GM23338 (cell line): ENCODE measurements around the gene CD40LG. TPM values are rescaled to one million over a fixed set of nuclear protein-coding genes. Genes with fewer than 3 reads are reported as not detected.

Experiments
- ATAC-seq: fragments of 200-7000 bp; cut with Tn5 transposase; 3 replicates; pipeline ENCODE4 v1.9.1; 2020
- DNase-seq: peaks from one replicate; pipeline ENCODE4 v3.0.0-alpha.2; 2015; ENCODE audit warnings: low spot score
- H2AFZ ChIP-seq: fragments of 200-600 bp; sonication (generic); 2 replicates; pipeline ENCODE4 v1.8.0; 2016; ENCODE audit warnings: antibody characterized with exemption, mild to moderate bottlenecking, moderate library complexity
- H3F3A ChIP-seq: fragments of 200-600 bp; sonication (generic); replicated peaks from 2 replicates; pipeline ENCODE4 v1.8.0; 2017; ENCODE audit warnings: antibody characterized with exemption, mixed run types, low read depth
- H3K27ac ChIP-seq: fragments of 200-600 bp; sonication (generic); 2 replicates; pipeline ENCODE4 v1.6.1; 2016; ENCODE audit warnings: low read depth
- H3K27me3 ChIP-seq: fragments of 200-600 bp; sonication (generic); 2 replicates; pipeline ENCODE4 v1.8.0; 2016; ENCODE audit warnings: mild to moderate bottlenecking, mixed run types, moderate library complexity; ENCODE audit not compliant: insufficient read depth
- H3K36me3 ChIP-seq: fragments of 200-600 bp; sonication (generic); 2 replicates; pipeline ENCODE4 v1.8.0; 2016; ENCODE audit warnings: mild to moderate bottlenecking; ENCODE audit not compliant: insufficient read depth
- H3K4me1 ChIP-seq: fragments of 200-600 bp; sonication (generic); 2 replicates; pipeline ENCODE4 v1.8.0; 2016; ENCODE audit warnings: mild to moderate bottlenecking, moderate library complexity; ENCODE audit not compliant: insufficient read depth
- H3K4me2 ChIP-seq: fragments of 200-600 bp; sonication (generic); 2 replicates; pipeline ENCODE4 v1.7.1; 2017; ENCODE audit warnings: mixed run types
- H3K4me3 ChIP-seq: fragments of 200-600 bp; sonication (generic); 2 replicates; pipeline ENCODE4 v1.6.1; 2016; ENCODE audit warnings: mixed run types
- H3K79me2 ChIP-seq: fragments of 200-600 bp; sonication (generic); replicated peaks from 2 replicates; pipeline ENCODE4 v1.8.0; 2017; ENCODE audit warnings: mild to moderate bottlenecking; ENCODE audit not compliant: insufficient read depth
- H3K9me2 ChIP-seq: fragments of 200-600 bp; sonication (generic); 2 replicates; pipeline ENCODE4 v1.8.0; 2017; ENCODE audit not compliant: insufficient read depth
- H4K20me1 ChIP-seq: fragments of 200-600 bp; sonication (generic); replicated peaks from 2 replicates; pipeline ENCODE4 v1.8.0; 2017; ENCODE audit warnings: mild to moderate bottlenecking; ENCODE audit not compliant: insufficient read depth
- H3K27ac Mint-ChIP-seq: 2 replicates; pipeline ENCODE4 v1.8.0; 2020; ENCODE audit warnings: inconsistent platforms, mild to moderate bottlenecking, moderate library complexity, mixed read lengths
- H3K27me3 Mint-ChIP-seq: 3 replicates; pipeline ENCODE4 v1.8.0; 2022; ENCODE audit warnings: low read depth, mild to moderate bottlenecking, moderate library complexity, mixed read lengths, inconsistent platforms; ENCODE audit not compliant: insufficient read depth, poor library complexity
- H3K36me3 Mint-ChIP-seq: 3 replicates; pipeline ENCODE4 v1.8.0; 2021; ENCODE audit warnings: low read depth, mild to moderate bottlenecking, inconsistent platforms, moderate library complexity, mixed read lengths
- H3K4me1 Mint-ChIP-seq: 3 replicates; pipeline ENCODE4 v1.8.0; 2020; ENCODE audit warnings: mild to moderate bottlenecking, inconsistent platforms, mixed read lengths
- H3K4me3 Mint-ChIP-seq: 3 replicates; pipeline ENCODE4 v1.8.0; 2021; ENCODE audit warnings: moderate library complexity, mild to moderate bottlenecking, inconsistent platforms, mixed read lengths
- H3K9me3 Mint-ChIP-seq: 3 replicates; pipeline ENCODE4 v1.8.0; 2020; ENCODE audit warnings: moderate library complexity, mild to moderate bottlenecking, inconsistent platforms, mixed read lengths
- CREB1 ChIP-seq: fragments of 250-450 bp; sonication (Bioruptor Pico); IDR thresholded peaks from 2 replicates; pipeline ENCODE4 v1.5.0; 2020; ENCODE audit warnings: low read depth, mild to moderate bottlenecking, moderate library complexity
- ETS1 ChIP-seq: IDR thresholded peaks from 2 replicates; pipeline ENCODE4 v1.6.1; 2016; ENCODE audit warnings: antibody characterized with exemption
- EZH2 ChIP-seq: fragments of 200-600 bp; sonication (generic); IDR thresholded peaks from one replicate; pipeline ENCODE4 v1.8.0; 2017; ENCODE audit warnings: antibody characterized with exemption, mild to moderate bottlenecking, low read depth; ENCODE audit not compliant: unreplicated experiment
- EZH2phosphoT487 ChIP-seq: fragments of 200-600 bp; sonication (generic); IDR thresholded peaks from one replicate; pipeline ENCODE4 v1.8.1; 2018; ENCODE audit warnings: antibody characterized with exemption; ENCODE audit not compliant: unreplicated experiment
- JUNB ChIP-seq: IDR thresholded peaks from one replicate; pipeline ENCODE4 v1.6.1; 2016; ENCODE audit warnings: antibody characterized with exemption; ENCODE audit not compliant: unreplicated experiment
- NANOG ChIP-seq: IDR thresholded peaks from 2 replicates; pipeline ENCODE4 v1.6.1; 2016; ENCODE audit warnings: antibody characterized with exemption, borderline replicate concordance
- POLR2AphosphoS5 ChIP-seq: IDR thresholded peaks from 2 replicates; pipeline ENCODE4 v1.6.1; 2016; ENCODE audit warnings: antibody characterized with exemption, low read depth
- STAT1 ChIP-seq: IDR thresholded peaks from one replicate; pipeline ENCODE4 v1.6.1; 2016; ENCODE audit warnings: antibody characterized with exemption; ENCODE audit not compliant: unreplicated experiment
- ZNF114 ChIP-seq: fragments of 250-450 bp; sonication (Bioruptor Pico); IDR thresholded peaks from 2 replicates; pipeline ENCODE4 v1.5.0; 2020; ENCODE audit warnings: mild to moderate bottlenecking, moderate library complexity
- ZNF331 ChIP-seq: fragments of 250-450 bp; sonication (Bioruptor Pico); IDR thresholded peaks from 2 replicates; pipeline ENCODE4 v1.5.0; 2020; ENCODE audit warnings: low read depth, mild to moderate bottlenecking, moderate library complexity
- long read RNA-seq: library from polyadenylated mRNA; unstranded; transcript quantifications from one replicate; pipeline ENCODE4 v2.0.0, GENCODE V29; 2020; ENCODE audit not compliant: unreplicated experiment
- polyA plus RNA-seq: library from polyadenylated mRNA; unstranded; fragments of >200 nt; fragmentation: Nextera tagmentation; extraction: Ambion mirVana; gene quantifications from 2 replicates; pipeline ENCODE4 v1.2.1, GENCODE V29; 2016
- total RNA-seq: library from RNA; depleted of rRNA; stranded (reverse); fragments of >200 nt; shearing (Covaris generic); gene quantifications from 2 replicates; pipeline ENCODE4 v1.2.3, GENCODE V29; 2014; rRNA removed
- TF ChIP-seq, protein P1 (sequence below): fragments of 250-450 bp; sonication (Bioruptor Pico); IDR thresholded peaks from 2 replicates; pipeline ENCODE4 v1.5.0; 2020; ENCODE audit warnings: mild to moderate bottlenecking, moderate library complexity
- TF ChIP-seq, protein P2 (sequence below): IDR thresholded peaks from one replicate; pipeline ENCODE4 v1.6.1; 2018; ENCODE audit warnings: antibody characterized with exemption; ENCODE audit not compliant: unreplicated experiment
- TF ChIP-seq, protein P3 (sequence below), 2 experiments: fragments of 200-600 bp in 1 of 2; sonication (generic) in 1 of 2; conservative IDR thresholded peaks; 2 replicates each; pipeline versions ENCODE4 v1.5.1 to v1.6.1; 2016 to 2017; ENCODE audit warnings: antibody characterized with exemption in 2 of 2, low read depth in 2 of 2, mild to moderate bottlenecking in 2 of 2, moderate library complexity in 1 of 2

CD40LG gene
- total RNA-seq (not detected in 2 replicates), polyA plus RNA-seq (not detected in 2 replicates)
- long read RNA-seq, result 0 reads

DNA sequence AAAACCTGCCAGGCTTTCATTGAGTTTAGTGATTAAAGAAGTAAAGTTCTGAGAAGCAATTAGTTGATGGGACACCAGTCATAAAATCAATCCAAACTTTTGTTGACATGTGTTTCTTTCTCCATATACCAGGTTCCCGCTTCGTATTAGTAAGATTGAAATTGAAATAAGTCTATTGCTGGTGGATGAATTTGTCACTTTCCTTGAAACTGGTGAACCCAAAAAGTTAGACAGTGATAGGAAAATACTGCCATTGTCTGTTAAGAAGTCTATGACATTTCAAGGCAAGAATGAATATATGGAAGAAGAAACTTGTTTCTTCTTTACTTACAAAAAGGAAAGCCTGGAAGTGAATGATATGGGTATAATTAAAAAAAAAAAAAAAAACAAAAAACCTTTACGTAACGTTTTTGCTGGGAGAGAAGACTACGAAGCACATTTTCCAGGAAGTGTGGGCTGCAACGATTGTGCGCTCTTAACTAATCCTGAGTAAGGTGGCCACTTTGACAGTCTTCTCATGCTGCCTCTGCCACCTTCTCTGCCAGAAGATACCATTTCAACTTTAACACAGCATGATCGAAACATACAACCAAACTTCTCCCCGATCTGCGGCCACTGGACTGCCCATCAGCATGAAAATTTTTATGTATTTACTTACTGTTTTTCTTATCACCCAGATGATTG is at the start of gene CD40LG:
Gene CD40LG, plus strand, starts transcription at position 482 of the 684 bp plus-strand sequence. Its CDS starts 91 bp downstream, at position 573.
- no peak for ATAC-seq
- no peaks in the 10 kb centered on the region for H3K9me3 Mint-ChIP-seq
- H3K27ac Mint-ChIP-seq, result 0 out of 2 replicates have a peak within 1 kb of the TSS, but pooled peaks have one; percentile 29

More for the DNA sequence above, at the start of gene CD40LG:
- peaks cover 14% of the 10 kb centered on the region for H3K4me1 ChIP-seq
- TF ChIP-seq JUNB (no peak), EZH2 (no peak), ETS1 (no peak), STAT1 (no peak), NANOG (no peak), CREB1 (CRISPR knock-in tag) (no peak), ZNF331 (no peak), POLR2AphosphoS5 (no peak), EZH2phosphoT487 (no peak), ZNF114 (CRISPR knock-in tag) (no peak)
- TF ChIP-seq, protein P1, sequence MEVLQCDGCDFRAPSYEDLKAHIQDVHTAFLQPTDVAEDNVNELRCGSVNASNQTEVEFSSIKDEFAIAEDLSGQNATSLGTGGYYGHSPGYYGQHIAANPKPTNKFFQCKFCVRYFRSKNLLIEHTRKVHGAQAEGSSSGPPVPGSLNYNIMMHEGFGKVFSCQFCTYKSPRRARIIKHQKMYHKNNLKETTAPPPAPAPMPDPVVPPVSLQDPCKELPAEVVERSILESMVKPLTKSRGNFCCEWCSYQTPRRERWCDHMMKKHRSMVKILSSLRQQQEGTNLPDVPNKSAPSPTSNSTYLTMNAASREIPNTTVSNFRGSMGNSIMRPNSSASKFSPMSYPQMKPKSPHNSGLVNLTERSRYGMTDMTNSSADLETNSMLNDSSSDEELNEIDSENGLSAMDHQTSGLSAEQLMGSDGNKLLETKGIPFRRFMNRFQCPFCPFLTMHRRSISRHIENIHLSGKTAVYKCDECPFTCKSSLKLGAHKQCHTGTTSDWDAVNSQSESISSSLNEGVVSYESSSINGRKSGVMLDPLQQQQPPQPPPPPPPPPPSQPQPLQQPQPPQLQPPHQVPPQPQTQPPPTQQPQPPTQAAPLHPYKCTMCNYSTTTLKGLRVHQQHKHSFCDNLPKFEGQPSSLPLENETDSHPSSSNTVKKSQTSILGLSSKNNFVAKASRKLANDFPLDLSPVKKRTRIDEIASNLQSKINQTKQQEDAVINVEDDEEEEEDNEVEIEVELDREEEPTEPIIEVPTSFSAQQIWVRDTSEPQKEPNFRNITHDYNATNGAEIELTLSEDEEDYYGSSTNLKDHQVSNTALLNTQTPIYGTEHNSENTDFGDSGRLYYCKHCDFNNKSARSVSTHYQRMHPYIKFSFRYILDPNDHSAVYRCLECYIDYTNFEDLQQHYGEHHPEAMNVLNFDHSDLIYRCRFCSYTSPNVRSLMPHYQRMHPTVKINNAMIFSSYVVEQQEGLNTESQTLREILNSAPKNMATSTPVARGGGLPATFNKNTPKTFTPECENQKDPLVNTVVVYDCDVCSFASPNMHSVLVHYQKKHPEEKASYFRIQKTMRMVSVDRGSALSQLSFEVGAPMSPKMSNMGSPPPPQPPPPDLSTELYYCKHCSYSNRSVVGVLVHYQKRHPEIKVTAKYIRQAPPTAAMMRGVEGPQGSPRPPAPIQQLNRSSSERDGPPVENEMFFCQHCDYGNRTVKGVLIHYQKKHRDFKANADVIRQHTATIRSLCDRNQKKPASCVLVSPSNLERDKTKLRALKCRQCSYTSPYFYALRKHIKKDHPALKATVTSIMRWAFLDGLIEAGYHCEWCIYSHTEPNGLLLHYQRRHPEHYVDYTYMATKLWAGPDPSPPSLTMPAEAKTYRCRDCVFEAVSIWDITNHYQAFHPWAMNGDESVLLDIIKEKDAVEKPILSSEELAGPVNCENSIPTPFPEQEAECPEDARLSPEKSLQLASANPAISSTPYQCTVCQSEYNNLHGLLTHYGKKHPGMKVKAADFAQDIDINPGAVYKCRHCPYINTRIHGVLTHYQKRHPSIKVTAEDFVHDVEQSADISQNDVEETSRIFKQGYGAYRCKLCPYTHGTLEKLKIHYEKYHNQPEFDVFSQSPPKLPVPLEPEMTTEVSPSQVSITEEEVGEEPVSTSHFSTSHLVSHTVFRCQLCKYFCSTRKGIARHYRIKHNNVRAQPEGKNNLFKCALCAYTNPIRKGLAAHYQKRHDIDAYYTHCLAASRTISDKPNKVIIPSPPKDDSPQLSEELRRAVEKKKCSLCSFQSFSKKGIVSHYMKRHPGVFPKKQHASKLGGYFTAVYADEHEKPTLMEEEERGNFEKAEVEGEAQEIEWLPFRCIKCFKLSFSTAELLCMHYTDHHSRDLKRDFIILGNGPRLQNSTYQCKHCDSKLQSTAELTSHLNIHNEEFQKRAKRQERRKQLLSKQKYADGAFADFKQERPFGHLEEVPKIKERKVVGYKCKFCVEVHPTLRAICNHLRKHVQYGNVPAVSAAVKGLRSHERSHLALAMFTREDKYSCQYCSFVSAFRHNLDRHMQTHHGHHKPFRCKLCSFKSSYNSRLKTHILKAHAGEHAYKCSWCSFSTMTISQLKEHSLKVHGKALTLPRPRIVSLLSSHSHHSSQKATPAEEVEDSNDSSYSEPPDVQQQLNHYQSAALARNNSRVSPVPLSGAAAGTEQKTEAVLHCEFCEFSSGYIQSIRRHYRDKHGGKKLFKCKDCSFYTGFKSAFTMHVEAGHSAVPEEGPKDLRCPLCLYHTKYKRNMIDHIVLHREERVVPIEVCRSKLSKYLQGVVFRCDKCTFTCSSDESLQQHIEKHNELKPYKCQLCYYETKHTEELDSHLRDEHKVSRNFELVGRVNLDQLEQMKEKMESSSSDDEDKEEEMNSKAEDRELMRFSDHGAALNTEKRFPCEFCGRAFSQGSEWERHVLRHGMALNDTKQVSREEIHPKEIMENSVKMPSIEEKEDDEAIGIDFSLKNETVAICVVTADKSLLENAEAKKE (CRISPR knock-in tag), result no peak
- TF ChIP-seq, protein P2, sequence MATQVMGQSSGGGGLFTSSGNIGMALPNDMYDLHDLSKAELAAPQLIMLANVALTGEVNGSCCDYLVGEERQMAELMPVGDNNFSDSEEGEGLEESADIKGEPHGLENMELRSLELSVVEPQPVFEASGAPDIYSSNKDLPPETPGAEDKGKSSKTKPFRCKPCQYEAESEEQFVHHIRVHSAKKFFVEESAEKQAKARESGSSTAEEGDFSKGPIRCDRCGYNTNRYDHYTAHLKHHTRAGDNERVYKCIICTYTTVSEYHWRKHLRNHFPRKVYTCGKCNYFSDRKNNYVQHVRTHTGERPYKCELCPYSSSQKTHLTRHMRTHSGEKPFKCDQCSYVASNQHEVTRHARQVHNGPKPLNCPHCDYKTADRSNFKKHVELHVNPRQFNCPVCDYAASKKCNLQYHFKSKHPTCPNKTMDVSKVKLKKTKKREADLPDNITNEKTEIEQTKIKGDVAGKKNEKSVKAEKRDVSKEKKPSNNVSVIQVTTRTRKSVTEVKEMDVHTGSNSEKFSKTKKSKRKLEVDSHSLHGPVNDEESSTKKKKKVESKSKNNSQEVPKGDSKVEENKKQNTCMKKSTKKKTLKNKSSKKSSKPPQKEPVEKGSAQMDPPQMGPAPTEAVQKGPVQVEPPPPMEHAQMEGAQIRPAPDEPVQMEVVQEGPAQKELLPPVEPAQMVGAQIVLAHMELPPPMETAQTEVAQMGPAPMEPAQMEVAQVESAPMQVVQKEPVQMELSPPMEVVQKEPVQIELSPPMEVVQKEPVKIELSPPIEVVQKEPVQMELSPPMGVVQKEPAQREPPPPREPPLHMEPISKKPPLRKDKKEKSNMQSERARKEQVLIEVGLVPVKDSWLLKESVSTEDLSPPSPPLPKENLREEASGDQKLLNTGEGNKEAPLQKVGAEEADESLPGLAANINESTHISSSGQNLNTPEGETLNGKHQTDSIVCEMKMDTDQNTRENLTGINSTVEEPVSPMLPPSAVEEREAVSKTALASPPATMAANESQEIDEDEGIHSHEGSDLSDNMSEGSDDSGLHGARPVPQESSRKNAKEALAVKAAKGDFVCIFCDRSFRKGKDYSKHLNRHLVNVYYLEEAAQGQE, result no peak
- TF ChIP-seq, protein P3, sequence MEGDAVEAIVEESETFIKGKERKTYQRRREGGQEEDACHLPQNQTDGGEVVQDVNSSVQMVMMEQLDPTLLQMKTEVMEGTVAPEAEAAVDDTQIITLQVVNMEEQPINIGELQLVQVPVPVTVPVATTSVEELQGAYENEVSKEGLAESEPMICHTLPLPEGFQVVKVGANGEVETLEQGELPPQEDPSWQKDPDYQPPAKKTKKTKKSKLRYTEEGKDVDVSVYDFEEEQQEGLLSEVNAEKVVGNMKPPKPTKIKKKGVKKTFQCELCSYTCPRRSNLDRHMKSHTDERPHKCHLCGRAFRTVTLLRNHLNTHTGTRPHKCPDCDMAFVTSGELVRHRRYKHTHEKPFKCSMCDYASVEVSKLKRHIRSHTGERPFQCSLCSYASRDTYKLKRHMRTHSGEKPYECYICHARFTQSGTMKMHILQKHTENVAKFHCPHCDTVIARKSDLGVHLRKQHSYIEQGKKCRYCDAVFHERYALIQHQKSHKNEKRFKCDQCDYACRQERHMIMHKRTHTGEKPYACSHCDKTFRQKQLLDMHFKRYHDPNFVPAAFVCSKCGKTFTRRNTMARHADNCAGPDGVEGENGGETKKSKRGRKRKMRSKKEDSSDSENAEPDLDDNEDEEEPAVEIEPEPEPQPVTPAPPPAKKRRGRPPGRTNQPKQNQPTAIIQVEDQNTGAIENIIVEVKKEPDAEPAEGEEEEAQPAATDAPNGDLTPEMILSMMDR (conservative IDR thresholded peaks at IDR 0.05; ENCODE audit: low read depth in 2 of 2), result no peak
- peaks cover 17% of the 10 kb centered on the region; the same call in 2 of the 3 replicates for H3K4me1 Mint-ChIP-seq
- H4K20me1 ChIP-seq, result no peaks in the 10 kb centered on the region
- H3K36me3 Mint-ChIP-seq, result no peaks in the 10 kb centered on the region; the same call in 2 of the 3 replicates
- H3K4me3 ChIP-seq, result no peak within 1 kb of the TSS
- no peaks in the 10 kb centered on the region for H3K79me2 ChIP-seq
- H3F3A ChIP-seq, result no peaks in the 10 kb centered on the region
- H3K4me3 Mint-ChIP-seq, result no peak within 1 kb of the TSS
- H3K4me2 ChIP-seq, result peak within 1 kb of the TSS; percentile 36; the same call in 1 of the 2 replicates
- H2AFZ ChIP-seq, result no peak within 1 kb of the TSS
- H3K27me3 ChIP-seq, result no peaks in the 10 kb centered on the region
- no peaks in the 10 kb centered on the region for H3K9me2 ChIP-seq
- no peak within 1 kb of the TSS for H3K27ac ChIP-seq
- H3K36me3 ChIP-seq, result no peaks in the 10 kb centered on the region
- DNase-seq, result no peak
- H3K27me3 Mint-ChIP-seq, result no peaks in the 10 kb centered on the region
